Activated CD8-positive, alpha-beta memory T cell treated with anti-CD3 and anti-CD28 coated beads, Interleukin-2, amount 50 U/mL, for 48 hours (primary cell): Measurements from ENCODE around the gene OBP2B.
A peak's percentile ranks its signal among the peaks of the same experiment; 100 is the strongest.
"Not testable (repeated sequence)": the region's sequence is repeated elsewhere in the genome, so short reads cannot be mapped to it uniquely, and the experiment has no call there.

Experiments
- DNase-seq: peaks from one replicate; pipeline ENCODE4 v3.0.0-alpha.2; 2020

OBP2B gene, protein sequence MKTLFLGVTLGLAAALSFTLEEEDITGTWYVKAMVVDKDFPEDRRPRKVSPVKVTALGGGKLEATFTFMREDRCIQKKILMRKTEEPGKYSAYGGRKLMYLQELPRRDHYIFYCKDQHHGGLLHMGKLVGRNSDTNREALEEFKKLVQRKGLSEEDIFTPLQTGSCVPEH

DNA sequence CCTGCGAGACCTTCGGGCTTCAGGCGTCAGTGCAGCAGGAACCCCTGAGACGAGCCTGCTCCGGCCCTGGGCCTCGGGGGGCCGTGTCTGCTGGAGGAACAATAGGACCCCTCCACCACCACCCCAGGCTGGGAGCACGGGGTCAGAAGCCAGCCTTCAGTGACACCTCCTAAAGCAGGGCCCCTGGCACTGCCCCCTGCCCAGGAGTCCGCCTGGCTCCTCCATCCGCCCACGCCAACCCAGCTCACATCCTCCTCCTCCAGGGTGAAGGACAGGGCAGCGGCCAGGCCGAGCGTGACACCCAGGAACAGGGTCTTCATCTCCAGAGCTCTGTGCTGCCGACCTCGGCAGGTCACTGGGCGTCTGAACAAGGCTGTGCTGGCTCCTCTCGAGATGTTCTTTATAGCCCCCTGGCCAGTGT is at the start of gene OBP2B:
TSS of gene OBP2B (minus strand) at position 371 of the 421 bp plus-strand sequence. CDS start at position 320, 51 bp downstream.
- not testable (repeated sequence) for DNase-seq

DNA sequence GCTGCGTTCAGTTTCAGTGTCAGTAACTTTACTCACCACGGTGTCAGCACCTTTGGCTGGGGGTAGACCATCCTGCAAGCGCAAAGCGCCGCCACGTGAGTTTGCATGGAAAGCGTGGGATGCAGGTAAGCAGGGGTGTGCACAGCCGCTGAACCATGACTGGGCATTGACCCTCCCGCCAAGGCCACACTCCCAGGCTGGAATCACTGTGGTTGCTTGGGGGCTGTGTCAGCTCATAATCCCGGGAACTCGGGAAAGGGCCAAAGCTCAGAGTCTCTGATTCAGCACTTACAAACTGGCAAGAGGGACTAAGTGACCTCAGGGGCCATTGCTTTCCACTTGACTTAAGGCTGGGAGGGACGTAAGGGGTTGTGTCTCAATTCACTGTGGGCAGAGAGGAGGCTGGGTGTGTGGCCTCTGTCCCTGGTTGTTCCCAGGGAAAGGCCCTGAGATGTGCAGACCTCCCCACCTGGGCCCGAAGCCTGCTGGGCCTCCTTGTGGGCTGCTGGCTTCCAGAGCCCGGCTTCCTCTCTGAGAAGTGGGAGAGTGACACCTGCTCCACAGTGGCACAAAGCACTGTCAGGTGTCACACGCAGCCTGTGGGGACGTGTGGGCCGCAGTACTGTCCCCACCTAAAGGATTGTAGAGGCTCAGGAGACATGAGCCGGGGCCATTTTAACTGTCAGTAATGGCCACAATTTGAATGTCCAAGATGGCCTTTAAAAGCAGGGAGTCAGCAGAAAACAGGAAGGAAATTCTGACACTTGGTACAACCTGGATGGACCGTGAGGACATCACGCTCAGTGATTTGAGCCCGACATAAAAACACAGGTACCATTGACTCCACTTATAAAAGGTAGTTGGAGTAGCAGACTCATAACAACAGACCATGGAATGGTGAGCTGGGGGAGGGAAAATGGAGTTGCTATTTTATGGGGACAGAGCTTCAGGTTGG is 49.3 kb upstream of the OBP2B start:
- DNase-seq: no peak

DNA sequence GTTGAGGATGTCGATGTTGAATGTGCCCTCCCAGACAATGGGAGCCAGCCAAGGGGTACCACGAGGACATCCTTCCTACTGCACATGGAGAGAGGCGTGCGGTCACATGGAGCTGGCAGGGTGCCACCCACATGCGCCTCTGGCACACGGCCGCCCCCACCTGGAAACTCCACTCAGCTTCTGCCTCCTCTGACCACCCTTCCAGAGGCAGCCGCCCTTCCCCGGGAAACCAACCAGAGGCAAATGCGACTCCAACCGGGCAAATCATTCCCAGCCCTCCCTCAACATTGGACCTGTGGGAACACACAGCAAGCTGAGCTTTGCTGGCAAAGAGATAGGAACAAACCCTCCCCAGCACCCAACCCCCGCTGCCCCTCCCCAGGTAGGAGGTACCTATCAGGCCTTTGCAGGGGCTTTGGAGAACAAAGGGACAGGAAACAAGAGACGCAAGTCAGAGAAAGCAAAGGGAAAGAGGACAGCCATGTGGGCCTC is 48.5 kb upstream of the OBP2B start:
- DNase-seq: peak; percentile 35

DNA sequence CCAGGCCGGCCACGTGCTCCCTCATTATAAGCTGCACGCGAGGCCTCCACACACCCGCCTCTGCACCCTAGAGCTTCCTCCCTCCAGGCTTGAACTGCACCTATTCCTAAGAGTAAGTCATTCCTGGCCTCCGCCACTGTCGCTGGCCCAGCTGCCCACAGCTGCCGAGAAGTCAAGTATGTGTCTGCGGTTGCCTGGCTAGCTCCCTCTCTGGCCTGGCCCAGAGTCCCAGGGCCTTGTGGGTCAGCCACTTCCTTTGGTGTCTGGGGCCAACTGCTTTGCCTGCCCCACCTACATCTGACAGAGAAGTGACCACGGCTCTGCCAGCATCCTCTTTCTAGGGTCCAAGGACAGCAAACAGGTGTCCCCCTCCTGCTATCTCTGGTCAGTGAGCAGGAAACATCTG is 47.6 kb upstream of the OBP2B start:
- peak; percentile 48 for DNase-seq

DNA sequence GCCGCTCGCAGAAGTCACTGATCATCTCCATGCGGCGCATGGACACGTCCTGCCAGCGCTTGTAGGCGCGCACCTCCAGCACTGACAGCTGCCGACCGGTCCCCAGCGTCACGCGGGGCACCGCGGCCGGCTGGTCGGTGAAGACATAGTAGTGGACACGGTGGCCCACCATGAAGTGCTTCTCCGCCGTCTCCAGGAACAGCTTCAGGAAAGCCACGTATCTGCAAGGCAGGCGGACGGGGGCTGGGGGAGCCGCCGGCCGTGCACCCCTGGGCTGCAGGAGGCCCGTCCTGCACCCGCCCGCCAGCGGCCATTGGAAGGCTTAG is 47.0 kb upstream of the OBP2B start:
- peak; percentile 38 for DNase-seq

DNA sequence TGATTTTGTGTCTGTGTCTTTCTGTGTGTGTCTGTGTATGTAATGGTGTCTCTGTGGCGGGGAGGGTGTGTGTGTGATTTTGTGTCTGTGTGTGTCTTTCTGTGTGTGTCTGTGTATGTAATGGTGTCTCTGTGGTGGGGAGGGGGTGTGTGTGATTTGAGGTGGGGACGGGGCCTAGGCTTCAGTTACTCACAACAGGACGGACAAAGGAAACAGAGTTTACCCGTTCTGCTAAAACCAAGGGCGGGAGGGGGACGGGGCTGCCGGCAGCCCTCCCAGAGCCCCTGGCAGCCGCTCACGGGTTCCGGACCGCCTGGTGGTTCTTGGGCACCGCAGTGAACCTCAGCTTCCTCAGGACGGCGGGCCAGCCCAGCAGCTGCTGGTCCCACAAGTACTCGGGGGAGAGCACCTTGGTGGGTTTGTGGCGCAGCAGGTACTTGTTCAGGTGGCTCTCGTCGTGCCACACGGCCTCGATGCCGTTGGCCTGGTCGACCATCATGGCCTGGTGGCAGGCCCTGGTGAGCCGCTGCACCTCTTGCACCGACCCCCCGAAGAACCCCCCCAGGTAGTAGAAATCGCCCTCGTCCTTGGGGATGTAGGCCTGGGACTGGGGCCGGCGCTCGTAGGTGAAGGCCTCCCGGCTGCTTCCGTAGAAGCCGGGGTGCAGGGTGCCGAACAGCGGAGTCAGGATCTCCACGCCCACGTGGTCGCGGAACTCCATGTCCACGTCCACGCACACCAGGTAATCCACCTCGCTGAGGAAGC is 46.5 kb upstream of the OBP2B start:
- DNase-seq: peak; percentile 37

DNA sequence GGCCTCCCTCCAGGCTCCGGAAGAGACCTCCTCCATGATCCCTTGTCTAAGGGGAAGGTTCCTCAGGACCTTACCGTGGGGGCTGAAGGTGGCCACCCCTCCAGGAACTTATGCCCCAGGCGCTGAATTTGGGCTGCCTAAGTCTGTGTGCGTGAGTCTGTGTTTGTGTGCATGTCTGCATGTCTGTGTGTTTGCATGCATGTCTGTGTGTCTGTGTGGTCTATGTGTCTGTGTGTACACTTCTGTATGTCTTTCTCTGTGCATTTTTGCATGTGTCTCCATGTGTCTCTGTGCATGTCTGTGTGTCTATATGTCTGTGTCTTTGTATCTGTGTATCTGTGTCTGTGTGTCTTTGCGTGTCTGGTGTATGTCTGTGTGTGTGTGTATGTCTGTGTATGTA is 45.4 kb upstream of the OBP2B start:
- no peak for DNase-seq

DNA sequence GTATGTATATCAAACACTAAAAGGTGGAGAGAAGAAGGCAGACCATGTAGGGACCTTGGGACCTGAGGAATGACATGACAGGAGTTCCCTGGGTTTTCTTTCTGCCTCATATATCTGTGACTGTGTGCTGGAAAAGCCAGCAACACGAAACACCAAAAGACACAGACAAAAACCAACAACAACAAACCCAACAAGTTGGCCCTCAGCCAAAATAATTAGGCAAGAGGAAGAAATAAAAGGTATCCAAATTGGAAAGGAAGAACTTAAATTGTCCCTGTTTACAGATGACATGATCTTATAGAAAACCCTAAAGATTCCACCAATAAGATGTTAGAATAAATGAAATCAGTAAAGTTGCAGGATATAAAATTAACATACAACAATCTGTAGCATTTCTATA is 44.2 kb upstream of the OBP2B start:
- DNase-seq: no peak

DNA sequence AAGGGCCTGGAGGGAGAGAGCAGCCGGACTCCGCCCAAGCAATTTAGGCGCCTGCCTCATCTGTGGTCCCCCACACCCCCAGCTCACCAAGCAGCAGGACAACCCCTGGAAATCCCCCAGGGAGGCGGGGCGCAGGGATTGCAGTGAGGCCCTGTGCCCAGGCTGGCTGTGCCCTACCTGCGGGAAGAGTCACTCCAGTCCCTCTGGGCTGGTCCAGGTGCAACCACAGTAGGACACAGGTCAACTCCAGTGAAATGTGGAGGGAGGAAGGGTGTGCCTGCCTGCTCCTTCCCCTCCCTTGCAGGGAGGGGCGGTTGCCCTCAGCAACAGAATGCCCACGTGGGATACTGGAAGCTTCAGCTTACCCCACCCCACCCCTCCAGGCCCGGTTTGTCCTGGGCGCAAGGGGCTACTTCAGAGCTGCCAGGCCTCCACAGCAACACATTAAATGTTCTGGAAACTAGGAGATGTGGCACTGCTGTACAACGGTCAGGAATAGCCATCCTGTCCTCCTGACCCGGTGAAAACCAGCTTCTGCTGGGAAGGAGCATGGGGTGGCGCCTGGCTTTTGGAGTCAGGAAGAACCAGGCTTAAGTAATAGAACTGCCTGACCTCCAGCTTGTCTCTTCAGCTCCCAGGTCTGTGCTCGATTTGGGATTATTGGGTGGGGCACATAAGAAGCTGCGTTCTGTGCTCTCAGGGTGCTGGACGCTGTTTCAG is 43.4 kb upstream of the OBP2B start:
- no peak for DNase-seq

DNA sequence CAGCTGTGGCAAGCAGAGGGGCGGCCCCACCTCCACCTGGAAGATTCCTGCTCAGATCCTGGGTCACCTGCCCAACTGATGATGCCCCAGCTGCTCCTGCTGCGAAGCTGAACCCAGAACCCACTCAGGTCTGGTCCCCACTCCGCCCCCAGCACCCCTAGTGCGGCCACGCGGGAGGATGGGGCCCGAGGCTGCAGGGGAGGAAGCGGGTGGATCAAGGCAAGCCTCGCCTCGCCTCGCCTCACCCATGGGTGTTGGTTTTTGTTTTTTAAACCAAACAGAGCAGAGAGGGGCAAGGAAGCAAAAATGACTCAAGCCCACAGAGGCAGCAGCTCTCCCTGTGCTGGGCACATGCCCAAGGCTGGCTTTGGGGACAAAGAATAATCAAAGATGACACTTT is 42.7 kb upstream of the OBP2B start:
- no peak for DNase-seq

DNA sequence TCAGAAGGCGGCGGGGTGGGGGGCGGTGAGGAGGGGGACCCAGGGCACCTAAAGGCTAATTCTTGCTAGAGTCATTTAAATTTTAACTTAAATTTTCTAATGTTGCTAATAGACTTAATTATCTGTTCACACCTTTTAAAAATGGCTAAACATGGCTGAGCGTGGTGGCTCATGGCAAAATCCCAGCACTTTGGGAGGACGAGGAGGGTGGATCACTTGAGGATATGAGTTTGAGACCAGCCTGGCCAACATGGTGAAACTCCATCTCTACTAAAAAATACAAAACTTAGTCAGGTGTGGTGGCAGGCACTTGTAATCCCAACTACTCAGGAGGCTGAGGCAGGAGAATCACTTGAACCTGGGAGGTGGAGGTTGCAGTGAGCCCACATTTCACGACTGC is 42.2 kb upstream of the OBP2B start:
- DNase-seq: not testable (repeated sequence)

DNA sequence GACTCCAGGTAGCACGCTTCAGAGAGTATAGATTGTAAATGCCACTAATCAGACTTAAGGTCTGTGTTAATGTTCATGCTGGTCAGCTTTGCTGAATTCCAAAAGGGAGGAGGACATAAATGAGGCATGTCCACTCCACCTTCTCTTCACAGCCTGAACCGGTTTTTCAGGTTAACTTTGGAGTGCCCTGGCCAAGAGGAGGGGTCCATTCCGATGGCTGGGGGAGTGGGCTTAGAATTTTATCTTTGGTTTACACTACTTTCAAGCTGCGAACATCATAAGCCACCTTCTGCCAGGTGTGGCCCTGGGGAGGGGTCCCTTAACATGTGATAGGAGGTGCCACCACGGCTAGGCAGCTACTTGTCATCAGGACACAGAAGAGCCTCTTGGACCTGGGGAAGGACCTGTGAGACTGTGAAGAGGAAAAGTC is 41.7 kb upstream of the OBP2B start:
- DNase-seq: no peak

DNA sequence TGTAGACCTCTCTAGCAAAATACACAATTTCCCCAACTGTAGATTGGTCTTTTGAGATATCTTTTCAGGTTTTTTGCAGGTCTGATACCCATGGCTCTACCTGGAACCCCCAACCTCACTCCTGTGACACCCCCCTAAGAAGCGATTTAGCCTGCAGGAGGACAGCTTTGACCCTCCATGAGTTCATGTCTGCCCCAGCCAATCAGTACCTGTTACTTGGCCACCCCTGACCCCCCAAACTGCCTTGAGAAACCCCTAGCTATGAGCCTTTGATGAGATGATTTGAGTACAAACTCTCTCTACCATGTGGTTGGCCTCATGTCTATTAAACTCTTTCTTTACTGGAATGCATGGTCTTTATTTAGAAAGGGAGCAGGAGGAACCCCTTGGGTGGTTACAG is 40.3 kb upstream of the OBP2B start:
- no peak for DNase-seq

DNA sequence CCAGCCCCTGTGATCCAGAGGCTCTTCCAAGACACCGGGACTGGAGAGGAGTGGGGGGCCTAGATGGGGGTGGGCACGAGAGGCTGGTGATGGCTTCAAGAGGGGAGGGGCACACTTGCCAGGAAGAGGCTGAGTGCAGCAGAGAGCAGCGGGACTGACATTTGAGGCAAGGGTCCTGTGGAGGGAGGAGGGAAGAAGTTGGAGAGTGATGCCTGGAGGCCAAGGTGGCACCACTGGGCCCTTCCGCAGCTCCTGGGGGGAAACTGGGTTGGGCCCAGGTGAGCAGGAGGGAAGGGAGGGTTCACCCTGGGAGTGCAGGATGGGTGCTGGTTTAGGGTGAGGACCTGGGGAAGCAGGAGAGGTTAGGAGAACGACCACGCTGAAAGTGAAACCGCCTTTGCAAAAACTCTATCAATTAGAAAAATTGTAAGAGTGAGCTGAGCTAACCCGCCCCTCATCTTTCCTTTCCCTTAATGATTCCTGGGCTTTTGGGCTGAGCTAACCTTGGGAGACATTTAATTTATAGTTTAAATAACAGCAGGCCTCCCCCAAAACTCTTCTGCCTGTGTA is 39.8 kb upstream of the OBP2B start:
- DNase-seq: no peak

DNA sequence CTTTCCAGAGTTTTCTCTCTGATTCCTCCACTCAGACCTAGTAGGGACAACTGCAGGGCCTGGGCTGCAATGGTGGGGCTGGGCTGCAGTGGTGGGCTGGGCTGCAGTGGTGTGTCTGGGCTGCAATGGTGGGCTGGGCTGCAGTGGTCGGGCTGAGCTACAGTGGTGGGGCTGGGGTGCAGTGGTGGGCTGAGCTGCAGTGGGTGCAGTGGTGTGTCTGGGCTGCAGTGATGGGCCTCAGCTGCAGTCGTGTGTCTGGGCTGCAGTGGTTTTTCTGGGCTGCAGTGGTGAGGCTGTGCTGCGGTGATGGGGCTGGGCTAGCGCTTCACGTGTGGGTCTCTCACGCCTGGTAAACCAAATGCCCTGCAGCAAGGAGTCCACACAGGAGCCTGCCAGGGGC is 38.6 kb upstream of the OBP2B start:
- no peak for DNase-seq

DNA sequence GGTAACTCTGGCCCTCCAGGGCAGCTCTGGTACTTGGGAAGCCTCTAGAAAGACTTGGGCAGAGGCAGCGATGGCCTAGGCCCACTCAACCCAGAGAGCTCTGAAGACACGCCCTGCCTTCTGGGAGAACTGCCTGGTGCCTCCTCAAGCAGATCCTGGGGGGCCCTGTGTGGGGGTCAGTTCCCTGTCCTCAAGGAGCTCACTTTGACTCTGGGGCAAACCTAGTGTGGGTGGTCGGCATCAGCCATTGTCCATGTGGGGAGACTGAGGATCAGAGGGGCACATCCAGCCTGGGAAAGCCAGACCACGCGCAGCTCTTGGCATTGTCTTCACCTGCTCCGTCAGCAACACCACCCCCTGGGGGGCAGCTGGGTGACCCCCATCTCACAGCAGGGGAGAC is 37.9 kb upstream of the OBP2B start:
- no peak for DNase-seq

DNA sequence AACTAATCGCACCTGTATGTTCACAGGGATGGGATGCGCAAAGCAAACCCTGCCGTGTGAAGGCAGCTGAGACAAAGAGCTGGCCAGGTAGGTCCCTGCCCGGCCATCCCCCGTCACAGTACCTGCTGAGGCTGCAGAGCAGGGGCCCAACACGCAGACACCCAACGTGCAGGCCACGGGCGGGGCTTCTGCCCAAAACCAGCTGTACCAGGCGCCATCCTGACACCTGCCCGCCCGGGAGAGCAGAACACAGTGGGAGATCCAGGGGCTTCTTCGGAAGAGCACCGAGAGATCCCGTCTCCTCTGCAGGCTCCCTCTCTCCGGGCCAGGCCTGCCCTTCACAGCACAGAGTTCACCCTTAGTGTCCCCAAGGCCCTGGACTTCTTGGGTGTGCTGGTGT is 37.5 kb upstream of the OBP2B start:
- DNase-seq: no peak

DNA sequence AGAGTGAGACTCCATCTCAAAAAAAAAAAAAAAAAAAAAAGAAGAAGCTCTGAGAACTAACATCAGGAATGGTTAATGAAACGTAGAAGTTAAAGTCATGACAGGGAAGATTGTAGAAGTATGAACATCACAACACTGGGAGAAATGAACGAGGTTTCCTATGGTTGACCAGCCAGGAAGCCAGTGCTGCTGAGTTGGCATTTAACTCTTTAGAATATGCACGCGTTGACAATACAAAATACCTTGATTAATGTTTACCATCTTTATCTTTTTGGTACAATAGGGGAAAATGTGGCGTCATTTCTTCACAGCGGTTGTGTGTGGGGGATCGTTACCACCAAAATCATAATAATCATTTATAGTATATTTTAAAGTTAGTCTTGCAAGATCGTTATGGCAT is 33.9 kb upstream of the OBP2B start:
- DNase-seq: no peak

DNA sequence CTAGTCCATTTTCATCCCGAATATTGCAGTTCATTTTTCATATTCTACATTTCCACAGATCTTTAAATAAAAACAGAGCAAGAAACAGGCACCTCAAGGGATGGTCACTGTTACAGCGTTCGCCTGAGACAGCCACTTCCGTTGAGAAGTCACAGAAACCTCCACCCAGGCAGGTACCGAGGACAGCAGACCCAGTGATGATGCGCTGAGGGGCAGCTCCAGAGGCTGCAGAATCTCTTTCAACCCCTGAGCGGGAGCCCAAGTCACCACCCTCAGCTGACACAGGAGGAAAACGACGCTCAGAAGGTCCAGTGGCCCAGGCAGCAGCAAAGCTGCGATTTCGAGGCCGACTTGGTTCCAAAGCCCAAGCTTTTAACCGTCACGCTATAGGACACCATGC is 33.2 kb upstream of the OBP2B start:
- no peak for DNase-seq

DNA sequence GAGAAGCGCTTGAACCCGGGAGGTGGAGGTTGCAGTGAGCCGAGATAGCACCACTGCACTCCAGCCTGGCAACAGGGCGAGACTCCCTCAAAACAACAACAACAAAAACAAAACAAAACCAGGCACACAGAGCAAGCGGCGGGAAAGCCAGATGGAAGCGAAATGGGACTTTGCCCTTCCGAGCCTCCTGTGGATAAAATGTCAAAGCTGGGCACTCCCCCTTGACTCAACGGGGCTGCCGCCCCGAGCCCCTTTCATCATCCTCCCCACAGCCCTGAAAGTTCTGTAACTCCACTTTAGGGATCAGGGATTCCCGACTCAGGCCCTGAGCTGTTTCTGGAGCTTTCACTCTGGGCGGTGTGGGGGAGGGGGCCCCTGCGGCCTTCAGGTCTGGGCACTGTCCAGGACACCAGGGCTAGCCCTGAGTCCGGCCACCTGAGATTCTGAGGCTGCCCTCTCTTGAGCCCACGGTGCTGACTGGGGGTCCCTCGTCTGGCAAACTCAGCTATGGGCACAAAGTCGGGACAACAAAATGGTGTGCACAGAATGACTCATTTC is 30.6 kb upstream of the OBP2B start:
- DNase-seq: no peak

DNA sequence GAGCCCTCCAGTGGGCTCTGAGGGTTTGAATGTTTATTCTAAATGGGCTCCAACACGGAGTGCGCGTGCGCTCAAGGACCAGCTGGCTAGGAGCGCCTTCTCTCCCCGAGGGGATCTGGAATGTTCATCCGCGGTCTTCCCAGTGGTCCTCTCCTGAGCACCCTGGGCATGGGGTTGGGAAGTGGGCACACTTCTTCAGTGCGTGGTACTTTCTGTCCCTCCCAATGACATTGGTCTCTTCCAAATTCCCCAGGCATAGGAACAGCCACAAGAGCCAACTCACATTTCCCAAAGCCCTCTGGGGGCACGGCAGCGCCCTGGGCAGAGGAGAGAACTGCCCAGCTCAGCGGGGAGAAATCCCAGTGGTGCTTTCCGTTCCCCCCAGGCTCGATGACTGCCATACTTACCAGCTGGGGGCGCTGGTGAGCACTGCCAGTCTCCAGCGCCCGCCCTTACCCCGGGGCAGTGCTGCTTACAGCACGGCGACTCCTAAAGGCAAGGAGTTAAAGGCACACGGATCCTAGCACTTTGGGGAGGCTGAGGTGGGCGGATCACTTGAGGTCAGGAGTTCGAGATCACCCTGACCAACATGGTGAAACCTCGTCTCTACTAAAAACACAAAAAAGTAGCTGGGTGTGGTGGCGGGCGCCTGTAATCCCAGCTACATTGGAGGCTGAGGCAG is 29.9 kb upstream of the OBP2B start:
- peak; percentile 89 for DNase-seq
